Measurements from ENCODE around the gene ADSS2. TPM values are rescaled to one million over a fixed set of nuclear protein-coding genes. Genes with fewer than 3 reads are reported as not detected.

The ADSS2 gene
- total and polyA plus RNA-seq, 2 experiments from 2014 or later = 55.1 to 101 TPM

GRCh38 chr1:244447552-244447951 is 4.2 kb downstream of the ADSS2 start (continued):
- TF ChIP-seq CTCF (conservative IDR thresholded peaks at IDR 0.05; ENCODE audit: low read depth in 2 of 2) (no peak), REST (IDR thresholded peaks at IDR 0.05; ENCODE audit: unreplicated experiment) (no peak), CREB1 (CRISPR knock-in tag; IDR thresholded peaks at IDR 0.05; ENCODE audit: low read depth) (no peak), JUNB (IDR thresholded peaks at IDR 0.05; ENCODE audit: unreplicated experiment) (no peak), ETS1 (IDR thresholded peaks at IDR 0.05) (no peak), EZH2 (IDR thresholded peaks at IDR 0.05; ENCODE audit: low read depth, unreplicated experiment) (no peak), ZNF331 (CRISPR knock-in tag; IDR thresholded peaks at IDR 0.05; ENCODE audit: low read depth) (no peak)

GRCh38 chr1:244447024-244447423 is 4.7 kb downstream of the ADSS2 start:
- peak overlapping the region; percentile 88 for H3K4me2 ChIP-seq
- H3K27me3 Mint-ChIP-seq (ENCODE audit: insufficient read depth, low read depth, poor library complexity) = peaks cover 2% of the 10 kb centered on the region
- peak overlapping the region; percentile 77; the same call in 1 of the 2 replicates for H3K4me3 ChIP-seq

More at GRCh38 chr1:244447024-244447423, 4.7 kb downstream of the ADSS2 start:
- Mint-ChIP-seq H3K4me1 (peaks cover 57% of the 10 kb centered on the region), H3K4me3 (peak overlapping the region; percentile 23), H3K9me3 (no peaks in the 10 kb centered on the region), H3K36me3 (ENCODE audit: low read depth) (peaks cover 14% of the 10 kb centered on the region), H3K27ac (peak overlapping the region; percentile 29)
- TF ChIP-seq STAT1 (IDR thresholded peaks at IDR 0.05; ENCODE audit: unreplicated experiment) (no peak), EZH2 (IDR thresholded peaks at IDR 0.05; ENCODE audit: low read depth, unreplicated experiment) (no peak), POLR2AphosphoS5 (IDR thresholded peaks at IDR 0.05; ENCODE audit: low read depth) (no peak), NANOG (IDR thresholded peaks at IDR 0.05; ENCODE audit: borderline replicate concordance) (no peak), REST (IDR thresholded peaks at IDR 0.05; ENCODE audit: unreplicated experiment) (no peak), ETS1 (IDR thresholded peaks at IDR 0.05) (no peak), CREB1 (CRISPR knock-in tag; IDR thresholded peaks at IDR 0.05; ENCODE audit: low read depth) (no peak)
- peaks cover 64% of the 10 kb centered on the region for H3K4me1 ChIP-seq (ENCODE audit: insufficient read depth)
- H3F3A ChIP-seq (replicated peaks; ENCODE audit: low read depth) = no peaks in the 10 kb centered on the region
- H3K27me3 ChIP-seq (ENCODE audit: insufficient read depth) = no peaks in the 10 kb centered on the region
- H3K9me2 ChIP-seq (ENCODE audit: insufficient read depth) = no peaks in the 10 kb centered on the region
- no peaks in the 10 kb centered on the region; the same call in 1 of the 2 replicates for H3K36me3 ChIP-seq (ENCODE audit: insufficient read depth)
- ATAC-seq = no peak
- H3K27ac ChIP-seq (ENCODE audit: low read depth) = peak overlapping the region; percentile 33
- H2AFZ ChIP-seq = no peak overlapping the region
- peaks cover 90% of the 10 kb centered on the region for H3K79me2 ChIP-seq (replicated peaks; ENCODE audit: insufficient read depth)
- DNase-seq (ENCODE audit: low spot score) = no peak
- 0 out of 2 replicates have a peak, but pooled peaks cover 5% of the 10 kb centered on the region for H4K20me1 ChIP-seq (replicated peaks; ENCODE audit: insufficient read depth)

Measured in GM23338 (cell line).